Mammary epithelial cell (primary cell): ENCODE measurements around the gene GLYATL2.

Source experiments
- EZH2 ChIP-seq: IDR thresholded peaks from 2 replicates; pipeline ENCODE4 v1.6.1; 2012; ENCODE audit warnings: low read length, inconsistent platforms, borderline replicate concordance
- TF ChIP-seq, protein P1 (sequence below), 2 donors: IDR thresholded peaks in 1 of 2; conservative IDR thresholded peaks in 1 of 2; 2 replicates each; pipeline ENCODE4 v1.5.1; 2011 to 2012; ENCODE audit warnings: inconsistent platforms in 2 of 2, low read length in 2 of 2, mild to moderate bottlenecking in 2 of 2, control low read depth in 1 of 2, low read depth in 1 of 2; ENCODE audit not compliant: insufficient read depth in 1 of 2; ENCODE audit errors: extremely low read depth in 1 of 2

DNA sequence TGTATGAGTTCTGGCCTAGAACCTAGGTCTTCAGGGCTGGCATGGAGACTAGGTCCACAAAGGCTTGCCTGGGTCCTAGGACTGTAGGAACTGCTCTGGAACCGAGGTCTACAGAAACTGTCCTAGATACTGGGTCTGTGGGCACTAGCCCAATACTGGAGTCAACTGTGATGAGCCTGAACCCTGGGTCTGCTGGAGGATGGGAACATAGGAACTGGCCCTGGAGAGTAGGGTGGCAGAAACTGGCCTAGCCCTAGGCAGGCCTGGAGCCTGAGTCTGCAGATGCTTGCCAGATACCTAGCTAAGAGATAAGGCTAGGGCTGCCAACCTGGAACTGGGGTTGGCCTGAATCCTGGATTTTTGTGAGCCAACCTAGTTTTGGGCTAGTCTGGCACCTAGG is 19.2 kb upstream of the GLYATL2 start:
- TF ChIP-seq, protein P1, sequence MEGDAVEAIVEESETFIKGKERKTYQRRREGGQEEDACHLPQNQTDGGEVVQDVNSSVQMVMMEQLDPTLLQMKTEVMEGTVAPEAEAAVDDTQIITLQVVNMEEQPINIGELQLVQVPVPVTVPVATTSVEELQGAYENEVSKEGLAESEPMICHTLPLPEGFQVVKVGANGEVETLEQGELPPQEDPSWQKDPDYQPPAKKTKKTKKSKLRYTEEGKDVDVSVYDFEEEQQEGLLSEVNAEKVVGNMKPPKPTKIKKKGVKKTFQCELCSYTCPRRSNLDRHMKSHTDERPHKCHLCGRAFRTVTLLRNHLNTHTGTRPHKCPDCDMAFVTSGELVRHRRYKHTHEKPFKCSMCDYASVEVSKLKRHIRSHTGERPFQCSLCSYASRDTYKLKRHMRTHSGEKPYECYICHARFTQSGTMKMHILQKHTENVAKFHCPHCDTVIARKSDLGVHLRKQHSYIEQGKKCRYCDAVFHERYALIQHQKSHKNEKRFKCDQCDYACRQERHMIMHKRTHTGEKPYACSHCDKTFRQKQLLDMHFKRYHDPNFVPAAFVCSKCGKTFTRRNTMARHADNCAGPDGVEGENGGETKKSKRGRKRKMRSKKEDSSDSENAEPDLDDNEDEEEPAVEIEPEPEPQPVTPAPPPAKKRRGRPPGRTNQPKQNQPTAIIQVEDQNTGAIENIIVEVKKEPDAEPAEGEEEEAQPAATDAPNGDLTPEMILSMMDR (conservative IDR thresholded peaks at IDR 0.05 in 1 of 2, IDR thresholded peaks at IDR 0.05 in 1 of 2; ENCODE audit: extremely low read depth in 1 of 2, insufficient read depth in 1 of 2, low read depth in 1 of 2, low read length in 2 of 2): no peak
- TF ChIP-seq EZH2: no peak
